GM18511 (cell line): Measurements from ENCODE around the gene LDHA.

Experiments
- ATAC-seq: cut with Tn5 transposase; IDR thresholded peaks from one replicate; pipeline ENCODE4 v1.9.1; 2021; ENCODE audit warnings: mild to moderate bottlenecking, moderate library complexity; ENCODE audit not compliant: unreplicated experiment

Gene LDHA

DNA sequence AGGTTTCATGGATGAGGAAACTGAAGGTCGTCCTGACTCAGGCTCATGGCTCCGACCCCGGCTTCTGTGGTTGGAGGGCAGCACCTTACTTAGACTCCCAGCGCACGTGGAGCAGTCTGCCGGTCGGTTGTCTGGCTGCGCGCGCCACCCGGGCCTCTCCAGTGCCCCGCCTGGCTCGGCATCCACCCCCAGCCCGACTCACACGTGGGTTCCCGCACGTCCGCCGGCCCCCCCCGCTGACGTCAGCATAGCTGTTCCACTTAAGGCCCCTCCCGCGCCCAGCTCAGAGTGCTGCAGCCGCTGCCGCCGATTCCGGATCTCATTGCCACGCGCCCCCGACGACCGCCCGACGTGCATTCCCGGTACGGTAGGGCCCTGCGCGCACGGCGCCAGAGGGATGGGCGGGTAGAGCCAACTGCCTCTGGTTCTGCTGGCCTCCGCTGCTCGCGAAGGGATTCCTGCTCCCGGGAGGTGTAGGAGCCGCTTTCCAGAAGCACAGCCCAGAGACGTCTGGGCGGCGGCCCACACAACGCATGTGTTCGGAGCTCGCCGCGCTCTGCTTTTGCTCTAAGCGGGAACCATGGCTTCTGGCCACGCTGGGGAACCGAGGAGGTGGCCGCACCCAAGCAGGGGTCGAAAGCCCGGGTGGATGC is at the start of gene LDHA:
Gene LDHA (plus strand): TSS at position 289 of the 653 bp plus-strand sequence. CDS start 2,280 bp downstream, outside the sequence.
- peak; percentile 75 for ATAC-seq

DNA sequence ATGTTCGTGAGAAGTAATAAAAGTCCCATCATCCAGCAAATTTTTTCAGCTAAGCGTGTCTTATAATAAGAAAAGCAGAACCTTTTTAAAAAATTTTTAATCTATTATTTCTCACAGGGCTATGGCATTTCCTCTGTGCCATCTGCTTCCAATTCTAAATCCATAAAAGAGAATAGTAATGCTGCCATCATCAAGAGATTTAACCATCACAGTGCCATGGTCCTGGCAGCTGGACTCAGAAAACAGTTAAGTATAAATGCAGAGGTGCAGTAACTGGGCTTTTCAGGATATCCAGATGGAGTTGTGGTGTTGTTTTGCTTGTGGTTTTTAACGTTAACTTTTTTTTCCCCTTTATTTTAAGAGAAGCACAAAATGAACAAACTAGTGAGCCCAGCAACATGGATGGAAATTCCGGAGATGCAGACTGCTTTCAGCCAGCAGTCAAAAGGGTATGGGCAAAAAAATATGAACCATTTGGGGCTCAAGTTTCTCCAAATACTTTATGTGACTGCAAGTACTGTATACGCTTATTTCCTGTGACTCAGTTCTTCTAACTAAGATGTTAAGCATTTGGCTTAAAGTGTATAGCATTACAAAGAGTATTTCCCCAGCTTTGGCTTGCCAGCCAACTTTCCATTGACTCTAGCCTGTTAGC is 46.8 kb upstream of the LDHA start:
- no peak for ATAC-seq

DNA sequence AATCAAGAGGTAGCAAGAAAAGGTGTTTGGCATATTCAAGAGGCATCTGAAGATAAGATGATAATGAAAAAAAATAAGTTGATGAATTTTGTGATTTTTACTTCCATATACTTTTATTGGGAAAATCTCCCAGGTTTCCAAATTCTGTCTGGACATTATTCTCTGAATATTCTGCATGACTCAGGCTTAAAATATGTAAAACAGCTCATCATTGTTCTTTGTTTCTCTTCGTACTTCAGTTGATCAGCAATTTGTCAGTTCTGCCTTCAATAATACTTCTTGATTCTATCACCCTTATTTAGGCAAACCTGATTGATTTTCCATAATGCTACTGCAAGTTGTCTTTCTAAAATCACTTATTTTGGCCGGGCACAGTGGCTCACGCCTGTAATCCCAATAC is 41.8 kb upstream of the LDHA start:
- no peak for ATAC-seq

DNA sequence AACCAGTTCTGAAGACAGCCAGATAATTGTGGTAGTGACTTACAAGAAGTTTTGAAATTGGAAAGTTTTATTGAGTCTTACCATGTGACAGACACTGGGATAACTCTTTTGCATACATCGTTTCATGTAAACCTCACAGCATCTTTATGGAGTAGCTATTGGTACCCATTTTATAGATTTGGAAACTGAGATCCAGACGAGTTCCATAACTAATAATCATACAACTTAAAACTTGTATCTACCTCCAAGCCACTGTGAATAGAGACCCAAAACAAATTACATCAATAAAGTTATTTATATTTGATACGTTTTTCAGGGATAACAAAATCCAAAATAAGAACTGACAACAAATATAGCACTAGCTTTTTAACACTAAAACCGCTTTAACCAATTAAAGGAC is 35.7 kb upstream of the LDHA start:
- ATAC-seq = no peak

DNA sequence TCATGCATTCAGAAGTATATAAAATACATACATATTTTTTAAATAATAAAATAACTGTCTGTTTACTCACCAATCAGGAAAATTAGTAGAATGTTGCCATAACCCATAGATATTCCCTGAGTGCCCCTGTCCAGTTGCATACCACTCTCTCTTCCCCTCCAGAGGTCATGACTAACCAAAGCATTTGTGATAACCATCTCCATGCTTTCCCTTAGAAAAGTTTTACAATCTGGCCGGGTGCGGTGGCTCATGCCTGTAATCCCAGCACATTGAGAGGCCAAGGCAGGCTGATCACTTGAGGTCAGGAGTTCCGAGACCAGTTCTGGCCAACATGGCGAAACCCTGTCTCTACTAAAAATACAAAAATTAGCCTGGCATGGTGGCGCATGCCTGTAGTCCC is 33.2 kb upstream of the LDHA start:
- no peak for ATAC-seq

DNA sequence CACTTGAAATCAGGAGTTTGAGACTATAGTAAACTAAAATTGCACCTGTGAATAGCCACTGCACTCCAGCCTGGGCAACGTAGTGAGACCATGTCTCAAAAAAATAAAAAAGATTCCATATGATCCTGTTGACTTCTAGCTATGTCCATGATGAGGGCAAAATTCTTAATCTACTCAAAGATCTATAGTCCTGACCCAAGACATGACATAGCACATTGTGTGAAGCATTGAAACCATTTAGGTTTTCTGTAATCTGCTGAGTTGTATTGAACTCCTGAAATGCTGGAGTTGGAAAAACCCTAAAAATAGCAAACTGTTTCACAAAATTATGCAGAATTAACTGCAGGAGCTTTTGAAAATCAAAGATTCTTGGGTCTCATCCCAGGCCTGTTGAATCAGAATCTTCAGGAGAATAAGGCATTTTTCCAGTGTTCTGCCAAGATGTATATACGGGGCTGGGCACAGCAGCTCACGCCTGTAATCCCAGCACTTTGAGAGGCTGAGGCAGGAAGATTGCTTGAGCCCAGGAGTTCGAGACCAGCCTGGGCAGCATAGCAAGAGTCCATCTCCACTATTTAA is 29.8 kb upstream of the LDHA start:
- no peak for ATAC-seq

DNA sequence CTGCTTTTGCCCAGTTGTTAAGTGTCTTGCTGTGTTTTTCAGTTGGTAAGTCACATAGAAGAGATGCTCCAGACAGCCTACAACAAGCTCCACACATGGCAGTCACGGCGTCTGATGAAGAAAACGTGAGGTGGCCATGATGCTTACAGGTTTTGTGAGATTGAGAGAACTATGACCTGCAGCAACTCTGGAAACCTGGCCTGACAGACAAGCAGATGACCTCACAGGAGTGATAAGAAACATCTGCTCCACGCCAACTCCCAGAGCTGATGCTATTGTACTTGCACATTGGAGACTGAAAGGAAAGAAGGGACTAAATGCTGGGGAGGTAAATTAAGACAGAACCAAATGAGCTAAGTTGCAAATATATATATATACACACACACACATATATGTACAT is 28.6 kb upstream of the LDHA start:
- ATAC-seq = no peak

DNA sequence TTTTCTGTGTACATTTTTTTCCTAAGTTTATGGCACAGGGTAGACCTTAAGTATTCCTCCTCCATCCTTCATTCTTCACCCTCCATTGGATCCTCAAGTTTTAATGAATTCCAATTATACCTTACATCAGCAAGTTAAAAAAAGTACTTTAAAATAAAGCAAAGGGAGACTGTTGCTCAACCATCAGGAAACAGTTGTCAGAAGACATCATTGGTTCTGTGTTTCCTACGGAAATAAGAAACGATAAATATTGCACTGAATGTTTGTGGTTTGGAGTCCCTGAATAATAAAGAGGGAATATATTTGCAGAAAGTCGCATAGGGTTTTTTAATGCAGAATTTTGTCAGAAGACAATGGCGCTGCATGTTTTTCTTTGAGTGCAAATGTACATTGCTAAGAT is 28.1 kb upstream of the LDHA start:
- ATAC-seq = no peak

DNA sequence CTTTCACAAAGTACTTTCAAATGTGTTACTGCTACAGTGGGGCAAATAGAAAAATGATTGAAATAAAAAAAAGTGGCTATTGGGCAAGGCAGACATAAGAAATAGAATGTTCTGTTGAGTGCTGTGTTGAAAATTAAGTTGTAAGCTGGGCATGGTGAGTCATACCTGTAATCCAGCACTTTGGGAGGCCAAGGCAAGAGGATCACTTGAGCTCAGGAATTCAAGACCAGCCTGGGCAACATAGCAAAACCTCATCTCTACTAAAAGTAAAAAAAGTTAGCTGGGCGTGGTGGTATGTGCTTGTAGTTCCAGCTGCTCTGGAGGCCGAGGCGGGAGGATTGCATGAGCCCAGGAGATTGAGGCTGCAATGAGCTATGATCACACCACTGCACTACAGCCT is 26.9 kb upstream of the LDHA start:
- no peak for ATAC-seq

DNA sequence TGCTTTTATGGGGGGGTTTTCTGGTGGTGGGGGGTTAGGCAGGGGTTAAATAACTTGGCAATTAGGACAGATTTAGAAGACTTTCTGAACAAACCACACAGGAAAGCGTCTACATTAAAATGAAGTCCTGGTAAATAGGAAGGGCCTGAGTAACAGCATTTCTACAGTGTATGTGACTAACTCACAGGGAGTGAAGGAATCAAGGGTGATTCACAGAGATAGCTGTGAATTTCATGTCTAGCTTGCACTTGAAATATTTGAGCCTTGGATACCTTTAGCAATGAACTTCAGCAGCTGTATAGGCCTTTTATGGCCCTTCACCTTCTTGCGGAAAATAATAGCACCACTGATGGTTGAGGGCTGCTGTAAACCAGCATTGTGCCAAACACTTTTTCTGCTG is 26.1 kb upstream of the LDHA start:
- ATAC-seq = no peak

DNA sequence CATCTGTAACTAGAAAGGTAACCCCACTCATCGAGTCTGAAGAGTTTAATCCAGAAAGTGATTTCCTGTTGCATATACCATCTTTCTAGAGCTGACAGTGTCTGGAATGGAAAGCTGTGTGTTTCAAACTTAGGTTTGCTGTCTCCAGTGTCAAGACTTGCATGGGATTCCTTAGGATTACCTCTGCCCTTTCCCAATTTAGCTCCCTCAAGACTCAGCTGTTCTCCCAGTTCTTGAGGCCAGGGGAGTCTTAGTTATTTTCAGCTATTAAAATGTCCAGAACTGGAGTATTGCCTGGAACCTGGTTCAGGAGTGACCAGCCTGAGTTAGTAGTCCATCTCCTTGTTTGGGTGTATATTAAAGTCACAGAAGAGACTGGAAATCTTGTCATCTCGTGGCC is 25.0 kb upstream of the LDHA start:
- no peak for ATAC-seq

DNA sequence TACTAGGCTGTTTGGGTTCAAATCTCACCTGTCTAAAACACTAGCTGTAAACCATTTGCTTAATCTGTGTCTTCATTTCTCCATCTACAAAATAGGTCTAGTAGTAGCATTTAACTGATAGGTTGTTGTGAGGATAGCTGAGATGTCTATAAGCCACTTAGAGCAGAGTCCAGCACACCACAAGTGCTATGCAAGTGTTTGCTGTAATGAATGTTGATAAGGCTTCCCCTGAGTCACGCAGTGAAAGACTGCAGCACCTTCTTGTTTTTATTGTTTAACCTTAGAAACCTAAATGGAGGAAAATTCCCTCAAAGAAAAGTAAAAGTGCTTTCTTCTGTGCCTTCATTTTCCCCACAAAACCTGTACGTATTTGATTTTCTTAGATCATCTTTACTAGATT is 23.1 kb upstream of the LDHA start:
- no peak for ATAC-seq

DNA sequence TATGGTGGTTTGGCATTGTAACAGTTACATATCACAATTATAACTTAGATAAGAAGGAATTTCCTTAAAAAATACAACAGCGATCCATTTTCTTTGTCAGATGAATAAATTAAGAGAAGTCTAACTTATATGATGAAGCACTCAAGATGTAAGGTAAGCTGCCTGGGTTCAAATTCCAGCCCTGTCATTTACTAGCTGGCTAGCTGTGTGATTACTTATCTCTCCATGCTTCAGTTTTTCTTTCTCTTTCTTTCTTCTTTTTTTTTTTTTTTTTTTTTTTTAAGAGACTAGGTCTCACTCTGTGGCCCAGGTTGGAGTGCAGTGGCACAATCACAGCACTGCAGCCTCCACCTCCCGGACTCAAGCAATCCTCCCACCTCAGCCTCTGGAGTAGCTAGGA is 22.2 kb upstream of the LDHA start:
- ATAC-seq = no peak

DNA sequence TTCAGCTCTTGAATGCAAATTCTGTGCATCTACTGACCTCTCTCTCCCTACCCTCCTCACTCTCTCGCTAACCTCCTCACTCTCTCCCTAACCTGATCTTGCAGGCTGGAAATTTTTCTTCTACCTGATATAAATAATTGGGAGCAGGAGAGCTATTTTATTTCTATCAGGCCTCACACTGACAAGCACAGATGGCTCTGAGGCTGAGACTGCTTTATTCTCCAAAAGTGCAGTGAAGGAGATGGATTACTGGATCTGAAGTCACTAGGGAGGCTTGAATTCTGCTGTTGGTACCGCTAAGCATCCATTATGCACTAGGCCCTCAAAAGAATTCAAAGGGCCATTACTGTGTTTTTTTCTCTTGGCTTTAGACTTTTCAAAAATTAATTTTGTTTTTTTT is 19.4 kb upstream of the LDHA start:
- no peak for ATAC-seq

DNA sequence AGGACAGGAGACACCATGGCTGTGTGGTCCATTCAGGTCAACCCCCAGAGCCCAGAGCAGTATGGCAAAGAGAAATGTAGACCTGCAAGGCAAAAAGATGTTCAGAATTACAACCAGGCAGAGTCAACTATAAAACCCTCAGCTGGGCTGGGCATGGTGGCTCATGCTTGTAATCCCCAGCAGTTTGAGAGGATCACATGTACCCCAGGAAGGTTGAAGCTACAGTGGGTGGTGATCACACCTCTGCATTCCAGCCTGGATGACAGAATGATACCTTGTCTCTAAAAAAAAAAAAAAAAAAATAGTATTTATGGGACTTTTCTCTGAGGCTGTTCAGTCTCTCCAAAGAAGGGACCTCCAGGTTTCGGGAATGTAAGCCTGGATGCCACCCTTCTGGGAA is 18.4 kb upstream of the LDHA start:
- ATAC-seq = no peak

DNA sequence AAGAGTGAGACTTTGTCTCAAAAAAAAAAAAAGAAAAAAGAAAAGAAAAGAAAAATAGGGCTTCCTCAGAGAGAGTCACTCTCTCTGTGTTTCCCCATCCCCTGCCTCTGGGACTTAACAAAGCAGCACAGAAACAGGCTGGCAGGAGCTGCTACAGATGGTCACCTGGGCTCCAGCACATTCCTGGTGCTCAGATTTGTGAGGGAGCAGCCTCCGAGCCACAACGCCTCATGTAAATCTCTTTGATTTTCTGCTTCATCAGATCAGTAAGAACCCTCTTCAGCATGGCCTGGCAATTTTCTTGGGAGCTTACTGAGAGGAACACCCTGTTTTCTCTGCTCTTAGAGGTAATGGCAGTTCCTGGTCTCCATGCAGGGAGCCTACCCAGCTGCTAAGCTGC is 15.2 kb upstream of the LDHA start:
- ATAC-seq = no peak

DNA sequence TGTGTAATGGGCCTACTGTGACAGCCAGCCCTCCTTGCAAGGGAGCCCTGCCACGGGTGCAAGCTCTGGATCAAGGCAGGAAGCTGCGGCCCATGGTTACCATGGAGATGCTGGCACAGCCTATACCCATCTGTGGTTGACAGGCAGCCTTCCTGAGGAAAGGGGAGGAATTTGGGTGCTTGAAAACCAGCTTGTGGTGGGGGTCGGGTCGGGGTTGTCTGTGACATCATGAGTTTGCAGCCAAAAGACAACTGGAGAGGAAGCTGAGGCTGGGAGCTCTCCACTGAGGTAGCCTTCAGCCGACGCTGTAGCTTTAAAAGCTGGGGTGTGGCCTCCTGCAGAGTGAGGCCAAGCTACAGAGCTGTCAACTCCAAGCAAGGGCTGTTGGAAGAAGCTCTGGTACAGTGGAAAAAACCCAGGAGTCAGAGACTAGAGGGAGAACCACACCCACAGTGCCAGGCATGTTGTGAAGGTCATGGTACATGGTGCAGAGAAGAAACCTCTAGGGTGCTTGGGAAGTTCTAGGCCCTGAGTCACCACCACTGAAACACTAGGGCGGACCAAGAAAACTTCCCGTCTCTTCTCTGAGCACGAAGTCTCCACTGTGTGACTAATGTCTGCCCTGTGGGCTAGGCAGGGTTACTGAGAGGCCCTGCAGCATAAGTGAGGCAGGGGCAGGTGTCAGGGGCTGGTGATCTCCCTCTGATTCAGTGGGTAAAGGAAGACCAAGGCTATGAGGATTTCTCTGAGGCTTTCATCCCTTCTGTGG is 10.8 kb upstream of the LDHA start:
- peak; percentile 86 for ATAC-seq

DNA sequence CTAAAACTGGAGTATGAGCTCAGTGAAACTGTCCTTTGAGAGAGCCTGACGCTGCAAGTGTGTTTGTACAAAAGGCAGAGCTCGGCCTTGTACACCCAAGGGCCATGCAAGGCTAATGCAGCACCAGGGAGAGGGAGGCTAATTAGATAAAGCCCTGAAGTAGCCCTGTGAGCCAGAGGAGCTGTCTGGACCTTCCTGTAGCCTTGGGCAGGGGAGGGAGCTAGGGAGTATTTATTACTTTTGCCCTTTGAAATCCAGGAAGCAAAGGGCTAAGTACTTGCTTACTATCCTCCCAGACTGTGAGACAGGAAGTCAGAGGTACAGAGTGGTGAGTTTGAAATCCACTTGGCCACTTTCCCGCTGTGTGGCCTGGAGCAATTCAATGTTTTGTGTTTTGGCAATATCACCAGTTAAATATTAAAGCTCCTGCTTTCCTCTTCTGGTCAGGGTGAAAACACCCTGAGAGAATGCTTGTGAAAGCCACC is 10.2 kb upstream of the LDHA start:
- peak; percentile 54 for ATAC-seq

DNA sequence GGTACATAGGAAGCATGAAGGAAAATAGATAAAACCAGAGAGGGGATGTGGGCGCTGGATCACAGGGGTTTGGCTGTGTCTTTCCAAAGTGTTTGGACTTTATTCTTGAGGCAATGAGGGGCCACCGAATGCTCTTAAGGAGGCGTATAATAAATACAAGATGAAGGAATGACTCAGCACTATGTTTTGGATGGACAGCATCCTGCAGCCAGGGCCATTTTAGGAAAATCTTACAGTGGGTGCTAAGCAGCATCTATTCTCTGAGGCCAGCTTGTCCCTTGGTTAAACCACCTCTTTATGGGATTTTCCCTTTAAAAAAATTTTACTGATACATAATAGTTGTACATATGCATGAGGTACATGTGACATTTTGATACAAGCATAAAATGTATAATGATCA is 4.3 kb upstream of the LDHA start:
- no peak for ATAC-seq

DNA sequence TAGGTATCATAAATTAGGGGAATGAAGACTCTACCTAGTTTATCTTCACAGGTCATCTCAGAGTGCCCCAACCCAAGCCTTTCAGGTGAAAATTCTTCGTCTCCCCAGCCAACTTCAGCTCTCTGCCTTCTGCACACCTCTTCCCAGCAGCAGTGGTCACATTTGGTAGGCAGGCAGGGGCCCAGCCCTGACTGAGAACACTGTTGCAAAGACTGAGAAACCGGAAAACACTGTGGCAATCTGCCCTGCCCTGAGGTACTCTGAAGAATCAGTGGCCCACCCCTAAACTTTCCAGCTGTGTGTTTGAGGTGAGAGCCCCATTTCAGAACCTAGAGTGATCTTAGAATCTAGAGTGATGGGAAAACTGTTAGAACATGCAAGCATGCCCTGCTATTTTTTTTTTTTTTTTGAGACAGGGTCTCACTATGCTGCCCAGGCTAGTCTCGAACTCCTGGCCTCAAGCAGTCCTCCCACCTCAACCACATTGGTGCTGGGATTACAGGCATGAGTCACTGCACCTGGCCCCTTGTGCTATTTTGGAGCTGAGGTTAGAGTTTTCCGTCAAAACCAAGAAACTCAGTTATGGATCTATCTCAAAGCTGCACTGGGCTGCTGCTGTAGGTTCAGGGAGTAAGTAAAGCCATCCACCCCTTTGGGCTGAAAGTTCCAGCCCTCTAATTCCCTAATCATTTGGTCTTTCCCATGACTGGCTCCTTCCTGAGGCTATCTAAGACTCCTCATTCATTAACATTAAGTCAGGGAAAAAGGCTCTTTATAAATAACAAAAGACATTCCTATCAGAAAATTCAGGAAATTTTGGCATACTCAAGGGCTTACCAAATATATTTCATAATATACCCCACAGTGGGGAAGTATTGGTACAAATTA is 1.7 kb upstream of the LDHA start:
- ATAC-seq = no peak
